ENCODE results near the gene NDUFB5.

DNA sequence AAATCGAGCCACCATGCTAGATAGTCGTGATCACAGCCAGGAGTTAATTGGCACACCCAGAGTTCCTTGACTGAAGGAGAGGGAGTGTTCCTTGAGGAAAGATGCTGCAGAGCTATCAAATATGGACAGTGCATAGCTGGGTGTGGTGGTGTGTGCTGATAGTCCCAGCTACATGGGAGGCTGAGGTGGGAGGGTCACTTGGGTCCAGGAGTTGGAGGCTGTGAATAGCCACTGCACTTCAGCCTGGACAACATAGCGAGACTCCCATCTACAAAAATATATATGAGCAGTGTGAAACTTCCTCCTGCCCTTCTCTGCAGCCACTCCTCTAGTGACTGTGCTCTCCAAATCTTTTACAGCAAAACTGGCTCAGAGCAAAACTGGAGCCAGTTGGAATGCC is 38.3 kb downstream of the NDUFB5 start:
- TF ChIP-seq, protein P1, sequence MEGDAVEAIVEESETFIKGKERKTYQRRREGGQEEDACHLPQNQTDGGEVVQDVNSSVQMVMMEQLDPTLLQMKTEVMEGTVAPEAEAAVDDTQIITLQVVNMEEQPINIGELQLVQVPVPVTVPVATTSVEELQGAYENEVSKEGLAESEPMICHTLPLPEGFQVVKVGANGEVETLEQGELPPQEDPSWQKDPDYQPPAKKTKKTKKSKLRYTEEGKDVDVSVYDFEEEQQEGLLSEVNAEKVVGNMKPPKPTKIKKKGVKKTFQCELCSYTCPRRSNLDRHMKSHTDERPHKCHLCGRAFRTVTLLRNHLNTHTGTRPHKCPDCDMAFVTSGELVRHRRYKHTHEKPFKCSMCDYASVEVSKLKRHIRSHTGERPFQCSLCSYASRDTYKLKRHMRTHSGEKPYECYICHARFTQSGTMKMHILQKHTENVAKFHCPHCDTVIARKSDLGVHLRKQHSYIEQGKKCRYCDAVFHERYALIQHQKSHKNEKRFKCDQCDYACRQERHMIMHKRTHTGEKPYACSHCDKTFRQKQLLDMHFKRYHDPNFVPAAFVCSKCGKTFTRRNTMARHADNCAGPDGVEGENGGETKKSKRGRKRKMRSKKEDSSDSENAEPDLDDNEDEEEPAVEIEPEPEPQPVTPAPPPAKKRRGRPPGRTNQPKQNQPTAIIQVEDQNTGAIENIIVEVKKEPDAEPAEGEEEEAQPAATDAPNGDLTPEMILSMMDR (optimal IDR thresholded peaks at IDR 0.05 in 1 of 3, IDR thresholded peaks at IDR 0.05 in 1 of 3, conservative IDR thresholded peaks at IDR 0.05 in 1 of 3; ENCODE audit: extremely low read depth in 1 of 3, insufficient read depth in 2 of 3, low read length in 3 of 3) = no peak
- no peak for TF ChIP-seq EZH2 (IDR thresholded peaks at IDR 0.05; ENCODE audit: low read length)

Measured in keratinocyte (primary cell).